HCT116 (cell line): ENCODE results near the gene ATP2B1. TPM values are rescaled to one million over a fixed set of nuclear protein-coding genes. Genes with fewer than 3 reads are reported as not detected.

ENCODE experiments used
- ATAC-seq: fragments of 200-7000 bp; cut with Tn5 transposase; 2 replicates; pipeline ENCODE4 v1.9.1; 2020; ENCODE audit warnings: mild to moderate bottlenecking, moderate library complexity
- BruUV-seq: library from RNA; stranded (reverse); fragments of 400-500 nt; replicated peaks from 2 replicates; lab custom pipeline; 2021; lab: Mats Ljungman, UMichigan
- CTCF ChIA-PET: fragments of 300-600 bp; sonication (Branson Sonifier 250); formaldehyde crosslinking; loops from one replicate; lab custom pipeline; 2021; ENCODE audit warnings: antibody characterized with exemption; lab: Charles Lee
- POLR2A ChIA-PET: fragments of 300-600, 350-600 bp; sonication (Branson Sonifier 250); formaldehyde crosslinking; loops from one replicate; lab custom pipeline; 2021; ENCODE audit warnings: antibody characterized with exemption; lab: Charles Lee
- RAD21 ChIA-PET, 2 experiments: fragments of 300-600 bp; sonication (Branson Sonifier 250); formaldehyde crosslinking; loops; one replicate each; lab custom pipeline; 2023; ENCODE audit warnings: low total read pairs in 2 of 2; ENCODE audit not compliant: uncharacterized antibody in 2 of 2, unreplicated experiment in 2 of 2, low non-redundant PET in 1 of 2; lab: Charles Lee
- DNase-seq: peaks from one replicate; pipeline ENCODE4 v3.0.0-alpha.2; 2010; ENCODE audit warnings: low read depth, low spot score
- H2AFZ ChIP-seq: fragments of 200-600 bp; shearing (Covaris generic), sonication (generic); 2 replicates; pipeline ENCODE4 v1.6.1; 2017; ENCODE audit warnings: low read depth, mixed run types, mixed read lengths, antibody characterized with exemption, low read length; ENCODE audit not compliant: poor library complexity, severe bottlenecking
- H3K27ac ChIP-seq: 2 replicates; pipeline ENCODE4 v1.5.1; 2012; ENCODE audit warnings: low read depth, low read length
- H3K27me3 ChIP-seq: fragments of 200-600 bp; sonication (generic); 2 replicates; pipeline ENCODE4 v1.6.1; 2016; ENCODE audit warnings: mixed run types, low read length, mixed read lengths; ENCODE audit not compliant: insufficient read depth
- H3K36me3 ChIP-seq, 2 experiments: fragments of 200-500 bp in 1 of 2; fragments of 200-600 bp in 1 of 2; sonication (Bioruptor generic) in 1 of 2; sonication (generic) in 1 of 2; 2 replicates each; pipeline versions ENCODE4 v1.5.1 to v1.6.1; 2014 to 2016; ENCODE audit warnings: low read length in 2 of 2, inconsistent platforms in 1 of 2, mixed read lengths in 1 of 2, mixed run types in 1 of 2; ENCODE audit not compliant: insufficient read depth in 2 of 2, control insufficient read depth in 1 of 2
- H3K4me1 ChIP-seq, 2 experiments: fragments of 200-600 bp in 1 of 2; sonication (generic) in 1 of 2; 2 replicates each; pipeline versions ENCODE4 v1.5.1 to v1.6.1; 2012 to 2017; ENCODE audit warnings: low read length in 2 of 2, inconsistent platforms in 1 of 2, mild to moderate bottlenecking in 1 of 2, mixed read lengths in 1 of 2, mixed run types in 1 of 2, moderate library complexity in 1 of 2; ENCODE audit not compliant: insufficient read depth in 2 of 2, control insufficient read depth in 1 of 2
- H3K4me2 ChIP-seq: fragments of 200-600 bp; sonication (generic); 2 replicates; pipeline ENCODE4 v1.6.1; 2017; ENCODE audit warnings: mixed run types, low read length, mixed read lengths
- H3K4me3 ChIP-seq, 2 experiments: fragments of 200-600 bp in 1 of 2; sonication (generic) in 1 of 2; replicated peaks in 1 of 2; 2 replicates each; pipeline ENCODE4 v1.5.1; 2011 to 2016; ENCODE audit warnings: low read length in 2 of 2, control low read depth in 1 of 2, low read depth in 1 of 2, mild to moderate bottlenecking in 1 of 2, mixed read lengths in 1 of 2, mixed run types in 1 of 2
- H3K79me2 ChIP-seq: fragments of 200-600 bp; sonication (generic); 2 replicates; pipeline ENCODE4 v1.6.1; 2017; ENCODE audit warnings: mild to moderate bottlenecking, mixed run types, low read length, moderate library complexity, mixed read lengths; ENCODE audit not compliant: insufficient read depth
- H3K9ac ChIP-seq: fragments of 200-600 bp; sonication (generic); 2 replicates; pipeline ENCODE4 v1.6.1; 2016; ENCODE audit warnings: low read length, mixed read lengths
- H3K9me2 ChIP-seq: fragments of 200-600 bp; sonication (generic), shearing (Covaris generic); 2 replicates; pipeline ENCODE4 v1.6.1; 2017; ENCODE audit warnings: mixed run types, mild to moderate bottlenecking, moderate library complexity; ENCODE audit not compliant: insufficient read depth
- H3K9me3 ChIP-seq, 2 experiments: fragments of 200-500 bp in 1 of 2; fragments of 200-600 bp in 1 of 2; sonication (Bioruptor generic) in 1 of 2; sonication (generic) in 1 of 2; 2 replicates each; pipeline ENCODE4 v1.6.1; 2014 to 2017; ENCODE audit warnings: low read length in 2 of 2, mixed read lengths in 2 of 2, inconsistent platforms in 1 of 2, low read depth in 1 of 2, mild to moderate bottlenecking in 1 of 2, mixed run types in 1 of 2, moderate library complexity in 1 of 2; ENCODE audit not compliant: control insufficient read depth in 1 of 2, insufficient read depth in 1 of 2
- H4K20me1 ChIP-seq: fragments of 200-600 bp; sonication (generic), shearing (Covaris generic); 2 replicates; pipeline ENCODE4 v1.6.1; 2017; ENCODE audit warnings: mixed run types, mild to moderate bottlenecking, moderate library complexity; ENCODE audit not compliant: insufficient read depth
- CTCF ChIP-seq, 3 experiments: fragments of 200-600 bp in 1 of 3; sonication (generic) in 1 of 3; IDR thresholded peaks in 2 of 3; conservative IDR thresholded peaks in 1 of 3; 2 replicates each; pipeline ENCODE4 v1.5.1; 2012 to 2017; ENCODE audit warnings: low read depth in 2 of 3, low read length in 2 of 3, antibody characterized with exemption in 1 of 3, borderline replicate concordance in 1 of 3, control low read depth in 1 of 3, mild to moderate bottlenecking in 1 of 3, mixed read lengths in 1 of 3, mixed run types in 1 of 3, moderate library complexity in 1 of 3; ENCODE audit not compliant: insufficient read depth in 1 of 3
- EGR1 ChIP-seq: IDR thresholded peaks from 2 replicates; pipeline ENCODE4 v1.6.1; 2012; ENCODE audit warnings: low read depth
- ELF1 ChIP-seq: IDR thresholded peaks from 2 replicates; pipeline ENCODE4 v1.6.1; 2012; ENCODE audit warnings: low read depth, borderline replicate concordance
- EZH2 ChIP-seq: fragments of 200-600 bp; sonication (generic); IDR thresholded peaks from 2 replicates; pipeline ENCODE4 v1.6.1; 2017; ENCODE audit warnings: antibody characterized with exemption, mixed run types
- FOSL1 ChIP-seq: IDR thresholded peaks from 2 replicates; pipeline ENCODE4 v1.6.1; 2012; ENCODE audit warnings: low read depth
- JUND ChIP-seq: IDR thresholded peaks from 2 replicates; pipeline ENCODE4 v1.6.1; 2012
- POLR2AphosphoS5 ChIP-seq: IDR thresholded peaks from 2 replicates; pipeline ENCODE4 v1.6.1; 2011; ENCODE audit warnings: mild to moderate bottlenecking, low read depth, low read length, moderate library complexity
- SIN3A ChIP-seq: IDR thresholded peaks from 2 replicates; pipeline ENCODE4 v1.6.1; 2012; ENCODE audit warnings: low read depth
- SP1 ChIP-seq: IDR thresholded peaks from 2 replicates; pipeline ENCODE4 v1.6.1; 2012; ENCODE audit warnings: low read depth
- ZBTB33 ChIP-seq: IDR thresholded peaks from 2 replicates; pipeline ENCODE4 v1.6.1; 2011; ENCODE audit warnings: mild to moderate bottlenecking, low read length, moderate library complexity; ENCODE audit not compliant: insufficient replicate concordance; ENCODE audit errors: extremely low read depth
- ZFX ChIP-seq: fragments of 450-650 bp; IDR thresholded peaks from 2 replicates; pipeline ENCODE4 v1.6.1; 2017
- intact Hi-C: fragments of 100-400 bp; cut with micrococcal nuclease; formaldehyde crosslinking; loops from 2 replicates; pipeline ENCODE4 v1.10.0; 2022
- total RNA-seq: library from RNA; stranded (reverse); gene quantifications from one replicate; pipeline ENCODE4 v1.2.1, GENCODE V29; 2021; ENCODE audit not compliant: unreplicated experiment

Gene ATP2B1
- total RNA-seq, 1 experiment from 2014 or later = 62.4 TPM

- BruUV-seq = no TSS peak
- POLR2A ChIA-PET = no interaction called here
These were observed 162.5 kb downstream of the ATP2B1 start for GRCh38 chr12:89546151-89546550.

More at GRCh38 chr12:89546151-89546550, 162.5 kb downstream of the ATP2B1 start:
- no peaks in the 10 kb centered on the region for H3K27me3 ChIP-seq
- CTCF ChIA-PET = no interaction called here
- no peak overlapping the region for H3K27ac ChIP-seq
- H3K4me2 ChIP-seq = no peak overlapping the region
- H3K36me3 ChIP-seq = no peaks in the 10 kb centered on the region
- H3K79me2 ChIP-seq = no peaks in the 10 kb centered on the region
- no peak overlapping the region for H2AFZ ChIP-seq
- H3K4me1 ChIP-seq = peaks cover 0 to 4% of the 10 kb centered on the region in 2 experiments; a peak in 1 of 4 replicates
- no peaks in the 10 kb centered on the region for H3K9me2 ChIP-seq
- RAD21 ChIA-PET = no interaction called here
- DNase-seq (no peak), ATAC-seq (no peak)
- no peak overlapping the region for H3K4me3 ChIP-seq
- no peak overlapping the region for H3K9ac ChIP-seq
- intact Hi-C loops = loop anchor here (10.0 kb wide), 2 partner anchors 629 to 709 kb away; no protein-coding TSS in a partner anchor
- H3K9me3 ChIP-seq = no peaks in the 10 kb centered on the region
- no peak for TF ChIP-seq POLR2AphosphoS5
- no peak for TF ChIP-seq ZFX
- TF ChIP-seq SIN3A = no peak
- no peak for TF ChIP-seq FOSL1
- TF ChIP-seq EGR1 = no peak
- TF ChIP-seq ELF1 = no peak
- no peak for TF ChIP-seq JUND
- TF ChIP-seq CTCF (IDR thresholded peaks at IDR 0.05 in 2 of 3, conservative IDR thresholded peaks at IDR 0.05 in 1 of 3; ENCODE audit: borderline replicate concordance in 1 of 3, insufficient read depth in 1 of 3, low read depth in 2 of 3, low read length in 2 of 3) = no peak
- no peak for TF ChIP-seq EZH2
- TF ChIP-seq ZBTB33 = no peak
- no peak for TF ChIP-seq SP1
- no peaks in the 10 kb centered on the region for H4K20me1 ChIP-seq
